ENCODE results near the gene INS. TPM values are rescaled to one million over a fixed set of nuclear protein-coding genes. Genes with fewer than 3 reads are reported as not detected.

The INS gene
- total and polyA plus RNA-seq, 2 of the 4 experiments (the other 2 are of a cell fraction), result not detected

DNA sequence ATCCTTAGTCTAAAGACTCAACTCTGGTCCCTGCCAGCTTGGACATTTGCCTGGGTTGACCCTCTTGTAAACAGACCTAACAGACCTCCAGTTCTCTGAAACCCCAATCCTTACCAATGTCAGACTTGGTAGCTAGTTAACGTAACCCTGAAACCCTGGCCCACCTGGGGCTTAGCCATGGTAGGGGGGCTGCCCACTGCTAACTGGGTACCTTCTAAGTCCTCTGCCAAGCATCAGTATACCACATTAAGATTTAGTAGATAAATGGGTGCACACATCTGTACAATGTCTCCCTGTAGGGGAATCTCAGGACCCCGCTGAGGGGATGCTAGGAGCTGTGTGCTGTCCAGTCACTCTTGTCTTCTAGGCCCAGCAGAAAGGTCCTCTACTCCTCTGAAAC lies 40.5 kb upstream of the INS start (continued):
- TF ChIP-seq CEBPB (IDR thresholded peaks at IDR 0.05; ENCODE audit: low read depth, low read length) (no peak), MAZ (IDR thresholded peaks at IDR 0.05; ENCODE audit: borderline replicate concordance, low read depth, low read length) (no peak), MAFK (IDR thresholded peaks at IDR 0.05; ENCODE audit: low read depth, low read length) (no peak), RFX5 (IDR thresholded peaks at IDR 0.05; ENCODE audit: low read depth, low read length) (no peak)

DNA sequence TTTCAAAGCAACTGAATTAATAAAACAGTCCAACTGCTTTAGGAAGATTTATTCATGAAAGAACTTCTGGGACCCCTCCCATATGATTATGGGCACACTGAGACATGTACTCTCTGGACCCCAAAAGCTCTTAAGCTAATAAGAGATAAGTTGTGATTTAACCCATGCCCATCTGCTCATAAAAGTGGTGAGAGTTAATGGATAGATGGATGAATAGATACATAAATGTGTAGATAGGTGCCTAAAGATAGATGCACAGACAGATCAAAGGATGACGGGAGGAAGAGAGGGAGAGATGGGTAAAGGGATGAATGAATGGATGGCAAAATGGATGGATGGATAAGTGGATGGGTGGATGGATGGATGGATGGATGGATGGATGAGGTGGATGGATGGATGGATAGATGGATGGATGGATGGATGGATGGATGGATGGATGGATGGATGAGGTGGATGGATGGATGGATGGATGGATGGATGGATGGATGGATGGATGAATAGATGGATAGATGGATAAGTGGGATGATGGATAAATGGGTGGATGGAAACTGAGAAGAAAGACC lies 40.0 kb upstream of the INS start:
- in situ Hi-C loops (cut with MboI; ENCODE audit: low sequenced_read_pairs) (loop anchor here (5.0 kb wide), 1 partner anchor 216 kb away; no protein-coding TSS in a partner anchor), dilution Hi-C loops (cut with HindIII; ENCODE audit: low sequenced_read_pairs, unreplicated experiment) (no loop called here), intact Hi-C loops (cut with micrococcal nuclease) (no loop called here)
- Histone ChIP-seq H4K91ac (ENCODE audit: insufficient read depth, low read depth, low read length) (no peak overlapping the region), H2BK20ac (ENCODE audit: low read depth, low read length) (no peak overlapping the region), H4K8ac (ENCODE audit: low read depth in 2 of 2, low read length in 2 of 2) (no peak overlapping the region), H2BK15ac (ENCODE audit: low read depth, low read length) (no peak overlapping the region), H3K9me3 (ENCODE audit: control insufficient read depth, insufficient read depth, low read length) (no peaks in the 10 kb centered on the region), H3K27ac (ENCODE audit: insufficient read depth, low read length) (no peak overlapping the region), H3K36me3 (ENCODE audit: control insufficient read depth, insufficient read depth, low read length) (no peaks in the 10 kb centered on the region), H3K56ac (ENCODE audit: extremely low read depth, insufficient read depth, low read length) (no peak overlapping the region), H4K20me1 (ENCODE audit: insufficient read depth, low read length) (no peaks in the 10 kb centered on the region), H3K9me1 (ENCODE audit: insufficient read depth, low read length) (no peaks in the 10 kb centered on the region), H2BK5ac (ENCODE audit: low read depth, low read length, poor library complexity, severe bottlenecking) (no peak overlapping the region), H3K27me3 (ENCODE audit: control insufficient read depth, insufficient read depth, low read length) (peaks cover 12% of the 10 kb centered on the region; the same call in 1 of the 2 replicates), H2BK120ac (ENCODE audit: low read depth, low read length) (no peak overlapping the region), H2AFZ (replicated peaks; ENCODE audit: low read length, poor library complexity) (no peak overlapping the region), H3K4me1 (ENCODE audit: control insufficient read depth, insufficient read depth, low read length) (no peaks in the 10 kb centered on the region), H2AK5ac (ENCODE audit: low read depth, low read length) (no peak overlapping the region), H3K23ac (ENCODE audit: low read depth, low read length) (no peak overlapping the region), H3K4ac (ENCODE audit: low read depth, low read length) (no peak overlapping the region), H3K9ac (ENCODE audit: low read depth, low read length) (no peak overlapping the region), H2AK9ac (replicated peaks; ENCODE audit: low read depth, low read length, poor library complexity) (no peak overlapping the region), H3K18ac (ENCODE audit: low read depth, low read length) (no peak overlapping the region), H3K14ac (replicated peaks; ENCODE audit: low read depth, low read length) (no peak overlapping the region), H4K5ac (ENCODE audit: low read depth, low read length) (no peak overlapping the region), H3K4me2 (ENCODE audit: low read depth, low read length) (no peak overlapping the region), H3K79me1 (ENCODE audit: low read depth in 1 of 2, low read length in 2 of 2) (no peaks in the 10 kb centered on the region), H3K4me3 (ENCODE audit: insufficient read depth, low read depth, low read length) (no peak overlapping the region)
- BruUV-seq (replicated peaks), result no TSS peak
- WGBS, 2 experiments (ENCODE audit: extremely low coverage in 2 of 2, insufficient read length in 1 of 2), result 75% methylated on average over 1 of the region's 1 CpG; no CpG with 5 or more reads in 1 of the 2 experiments
- no peak for ATAC-seq (ENCODE audit: low read depth)
- CTCF ChIA-PET, result interaction anchor here (0.5 kb wide), 1 partner anchor 352 kb away, joined by 4 read pairs; no protein-coding TSS in a partner anchor
- no peak for DNase-seq
- POLR2A ChIA-PET (ENCODE audit: unreplicated experiment), result no interaction called here
- TF ChIP-seq BHLHE40 (IDR thresholded peaks at IDR 0.05; ENCODE audit: low read depth, low read length), result no peak
- TF ChIP-seq MXI1 (IDR thresholded peaks at IDR 0.05; ENCODE audit: borderline replicate concordance, low read depth, low read length), result no peak
- no peak for TF ChIP-seq MAFK (IDR thresholded peaks at IDR 0.05; ENCODE audit: low read depth, low read length)
- no peak for TF ChIP-seq POLR2A (IDR thresholded peaks at IDR 0.05; ENCODE audit: low read depth, low read length)
- no peak for TF ChIP-seq MAZ (IDR thresholded peaks at IDR 0.05; ENCODE audit: borderline replicate concordance, low read depth, low read length)
- TF ChIP-seq SMC3 (IDR thresholded peaks at IDR 0.05; ENCODE audit: low read depth, low read length), result no peak
- no peak for TF ChIP-seq CHD1 (IDR thresholded peaks at IDR 0.05; ENCODE audit: low read depth, low read length)
- TF ChIP-seq, protein P1, sequence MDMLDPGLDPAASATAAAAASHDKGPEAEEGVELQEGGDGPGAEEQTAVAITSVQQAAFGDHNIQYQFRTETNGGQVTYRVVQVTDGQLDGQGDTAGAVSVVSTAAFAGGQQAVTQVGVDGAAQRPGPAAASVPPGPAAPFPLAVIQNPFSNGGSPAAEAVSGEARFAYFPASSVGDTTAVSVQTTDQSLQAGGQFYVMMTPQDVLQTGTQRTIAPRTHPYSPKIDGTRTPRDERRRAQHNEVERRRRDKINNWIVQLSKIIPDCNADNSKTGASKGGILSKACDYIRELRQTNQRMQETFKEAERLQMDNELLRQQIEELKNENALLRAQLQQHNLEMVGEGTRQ (IDR thresholded peaks at IDR 0.05; ENCODE audit: low read depth, low read length), result no peak
- TF ChIP-seq, protein P2, sequence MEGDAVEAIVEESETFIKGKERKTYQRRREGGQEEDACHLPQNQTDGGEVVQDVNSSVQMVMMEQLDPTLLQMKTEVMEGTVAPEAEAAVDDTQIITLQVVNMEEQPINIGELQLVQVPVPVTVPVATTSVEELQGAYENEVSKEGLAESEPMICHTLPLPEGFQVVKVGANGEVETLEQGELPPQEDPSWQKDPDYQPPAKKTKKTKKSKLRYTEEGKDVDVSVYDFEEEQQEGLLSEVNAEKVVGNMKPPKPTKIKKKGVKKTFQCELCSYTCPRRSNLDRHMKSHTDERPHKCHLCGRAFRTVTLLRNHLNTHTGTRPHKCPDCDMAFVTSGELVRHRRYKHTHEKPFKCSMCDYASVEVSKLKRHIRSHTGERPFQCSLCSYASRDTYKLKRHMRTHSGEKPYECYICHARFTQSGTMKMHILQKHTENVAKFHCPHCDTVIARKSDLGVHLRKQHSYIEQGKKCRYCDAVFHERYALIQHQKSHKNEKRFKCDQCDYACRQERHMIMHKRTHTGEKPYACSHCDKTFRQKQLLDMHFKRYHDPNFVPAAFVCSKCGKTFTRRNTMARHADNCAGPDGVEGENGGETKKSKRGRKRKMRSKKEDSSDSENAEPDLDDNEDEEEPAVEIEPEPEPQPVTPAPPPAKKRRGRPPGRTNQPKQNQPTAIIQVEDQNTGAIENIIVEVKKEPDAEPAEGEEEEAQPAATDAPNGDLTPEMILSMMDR (conservative IDR thresholded peaks at IDR 0.05; ENCODE audit: low read depth, low read length), result no peak
- TF ChIP-seq CEBPB (IDR thresholded peaks at IDR 0.05; ENCODE audit: low read depth, low read length), result no peak
- no peak for TF ChIP-seq RCOR1 (IDR thresholded peaks at IDR 0.05; ENCODE audit: insufficient replicate concordance, low read length)
- TF ChIP-seq RAD21 (IDR thresholded peaks at IDR 0.05; ENCODE audit: low read length), result no peak

Measured in IMR-90 (cell line).